HK-2 (cell line): ENCODE measurements around the gene MUTYH.
A peak's percentile ranks its signal among the peaks of the same experiment; 100 is the strongest.

Experiments used
- DNase-seq: peaks from one replicate; pipeline ENCODE4 v3.0.0-alpha.2; 2018; ENCODE audit not compliant: unreplicated experiment

The MUTYH gene

GRCh38 chr1:45348966-45349677, 8.9 kb upstream of the MUTYH start:
- no peak for DNase-seq

GRCh38 chr1:45348609-45348965, 8.3 kb upstream of the MUTYH start:
- no peak for DNase-seq

- DNase-seq: no peak
Measured at GRCh38 chr1:45348020-45348419, 7.8 kb upstream of the MUTYH start.

- no peak for DNase-seq
Measured at GRCh38 chr1:45346473-45346872, 6.2 kb upstream of the MUTYH start.

- no peak for DNase-seq
Measured at GRCh38 chr1:45345014-45345413, 4.8 kb upstream of the MUTYH start.

GRCh38 chr1:45344499-45344898, 4.3 kb upstream of the MUTYH start:
- no peak for DNase-seq

- DNase-seq: no peak
Measured at GRCh38 chr1:45340816-45341466, 701 bp upstream of the MUTYH start.

GRCh38 chr1:45337630-45338325, 2.5 kb downstream of the MUTYH start:
- peak; percentile 32 for DNase-seq

GRCh38 chr1:45335855-45336324, 4.3 kb downstream of the MUTYH start:
- DNase-seq: no peak

- no peak for DNase-seq
Measured at GRCh38 chr1:45334308-45335245, 5.7 kb downstream of the MUTYH start.

- DNase-seq: no peak
Measured at GRCh38 chr1:45332346-45332720, 7.9 kb downstream of the MUTYH start.

- DNase-seq: no peak
Measured at GRCh38 chr1:45331436-45332345, 8.5 kb downstream of the MUTYH start.

GRCh38 chr1:45329445-45329844, 10.8 kb downstream of the MUTYH start:
- DNase-seq: no peak

GRCh38 chr1:45328680-45329079, 11.6 kb downstream of the MUTYH start:
- DNase-seq: no peak

- no peak for DNase-seq
Measured at GRCh38 chr1:45327644-45328515, 12.4 kb downstream of the MUTYH start.

- DNase-seq: no peak
Measured at GRCh38 chr1:45326627-45327623, 13.3 kb downstream of the MUTYH start, which contains the start of gene HPDL. HPDL (plus strand) TSS chr1:45326895; CDS start chr1:45327149, 254 bp downstream.

GRCh38 chr1:45325851-45326506, 14.3 kb downstream of the MUTYH start:
- no peak for DNase-seq

- DNase-seq: no peak
Measured at GRCh38 chr1:45322486-45323040, 17.7 kb downstream of the MUTYH start.
